WI38 (cell line): ENCODE results near the gene CHD3.
"Not testable (repeated sequence)": the region's sequence is repeated elsewhere in the genome, so short reads cannot be mapped to it uniquely, and the experiment has no call there.

Experiments used
- H3K4me3 ChIP-seq: 2 replicates; pipeline ENCODE4 v1.5.1; 2011; ENCODE audit warnings: low read depth, mild to moderate bottlenecking, control low read depth, low read length
- CTCF ChIP-seq: IDR thresholded peaks from 2 replicates; pipeline ENCODE4 v1.5.1; 2012; ENCODE audit warnings: low read depth, mild to moderate bottlenecking, control low read depth, low read length

The CHD3 gene

DNA sequence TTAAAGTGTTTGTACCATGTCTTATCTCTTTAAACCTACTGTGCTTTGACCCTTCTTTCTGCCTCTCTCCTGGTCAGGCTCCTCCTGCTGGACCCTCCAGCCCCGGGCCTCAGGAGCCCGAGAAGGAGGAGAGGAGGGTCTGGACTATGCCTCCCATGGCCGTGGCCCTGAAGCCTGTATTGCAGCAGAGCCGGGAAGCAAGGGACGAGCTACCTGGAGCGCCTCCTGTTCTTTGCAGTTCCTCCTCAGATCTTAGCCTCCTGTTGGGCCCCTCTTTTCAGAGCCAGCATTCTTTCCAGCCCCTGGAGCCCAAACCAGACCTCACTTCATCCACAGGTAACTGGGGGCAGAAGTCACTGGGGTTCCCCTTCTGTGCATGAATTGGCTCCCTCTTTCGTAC, 57.1 kb downstream of the CHD3 start:
- no peak overlapping the region for H3K4me3 ChIP-seq
- TF ChIP-seq CTCF = no peak

- TF ChIP-seq CTCF = no peak
- no peak overlapping the region for H3K4me3 ChIP-seq
Observed at GRCh38 chr17:7946441-7946840, 57.9 kb downstream of the CHD3 start.

DNA sequence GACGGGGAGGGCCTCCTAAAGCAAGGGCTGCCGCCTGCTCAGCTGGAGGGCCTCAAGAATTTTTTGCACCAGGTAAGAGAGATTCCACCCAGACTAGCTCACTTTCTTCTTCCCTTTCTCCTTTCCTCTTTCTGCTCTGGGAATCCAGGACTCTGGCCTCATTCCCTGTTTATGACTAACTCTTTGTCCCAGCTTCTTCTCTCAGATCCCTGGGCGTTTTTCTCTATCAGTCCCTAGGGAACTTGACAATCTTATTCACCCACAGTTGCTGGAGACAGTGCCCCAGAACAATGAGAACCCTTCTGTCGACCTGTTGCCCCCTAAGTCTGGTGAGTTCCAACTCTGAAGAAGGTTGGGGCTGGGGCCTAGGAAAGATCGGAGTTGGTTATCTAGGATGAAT, 59.1 kb downstream of the CHD3 start:
- H3K4me3 ChIP-seq = no peak overlapping the region
- no peak for TF ChIP-seq CTCF

GRCh38 chr17:7950578-7950977, 62.0 kb downstream of the CHD3 start:
- no peak for TF ChIP-seq CTCF
- H3K4me3 ChIP-seq = no peak overlapping the region

- no peak for TF ChIP-seq CTCF
- H3K4me3 ChIP-seq = no peak overlapping the region
Observed at GRCh38 chr17:7951143-7951792, 62.7 kb downstream of the CHD3 start.

DNA sequence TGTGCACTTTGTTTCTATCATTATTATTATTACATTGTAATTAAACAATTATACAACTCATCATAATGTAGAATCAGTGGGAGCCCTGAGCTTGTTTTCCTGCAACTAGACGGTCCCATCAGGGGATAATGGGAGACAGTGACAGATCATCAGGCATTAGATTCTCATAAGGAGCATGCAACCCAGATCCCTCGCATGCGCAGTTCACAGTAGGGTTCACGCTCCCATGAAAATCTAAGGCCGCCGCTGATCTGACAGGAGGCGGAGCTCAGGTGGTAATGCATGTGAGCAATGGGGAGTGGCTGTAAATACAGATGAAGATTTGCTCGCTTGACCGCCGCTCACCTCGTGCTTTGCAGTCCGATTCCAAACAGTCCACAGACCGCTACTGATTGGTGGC, 64.7 kb downstream of the CHD3 start:
- not testable (repeated sequence) for H3K4me3 ChIP-seq

DNA sequence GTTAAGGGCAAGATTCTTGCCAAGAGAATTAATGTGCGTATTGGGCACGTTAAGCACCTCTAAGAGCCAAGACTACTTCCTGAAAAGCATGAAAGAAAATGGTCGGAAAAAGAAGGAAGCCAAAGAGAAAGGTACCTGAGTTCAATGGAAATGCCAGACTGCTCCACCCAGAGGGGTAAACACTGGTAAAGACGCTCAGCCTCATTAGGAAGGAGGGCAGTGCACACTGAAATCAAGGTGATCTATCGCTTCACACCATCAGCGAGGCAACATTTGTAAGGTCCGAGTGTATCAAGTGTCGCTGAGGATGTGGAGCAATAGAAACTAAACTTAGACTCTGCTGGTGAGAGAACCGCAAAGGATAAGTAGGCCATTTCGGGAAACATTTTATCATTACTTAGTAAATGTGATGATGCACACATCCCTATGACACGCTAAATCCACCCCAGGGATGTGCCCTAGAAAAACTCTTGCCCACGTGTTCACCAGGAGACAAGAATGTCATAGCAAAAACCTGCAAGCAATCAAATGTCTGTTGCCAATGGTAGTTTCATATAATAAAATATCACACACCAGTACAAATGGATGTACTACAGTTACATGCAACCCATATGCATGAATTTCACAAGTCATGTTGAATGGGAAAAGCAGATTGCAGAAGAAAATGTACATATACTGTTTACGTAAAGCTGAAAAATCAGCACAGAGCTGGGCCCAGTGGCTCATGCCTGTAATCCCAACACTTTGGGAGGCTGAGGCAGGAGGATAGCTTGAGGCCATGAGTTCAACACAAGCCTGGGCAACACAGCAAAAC, 67.0 kb downstream of the CHD3 start:
- H3K4me3 ChIP-seq = no peak overlapping the region
- TF ChIP-seq CTCF = no peak
